Fibroblast of lung (primary cell): Measurements from ENCODE around the gene ME1.

Source experiments
- CTCF ChIP-seq, 2 donors: IDR thresholded peaks in 1 of 2; conservative IDR thresholded peaks in 1 of 2; 1 replicate in 1 of 2; 2 replicates in 1 of 2; pipeline ENCODE4 v1.5.1; 2011 to 2012; ENCODE audit warnings: low read length in 2 of 2, control low read depth in 1 of 2, inconsistent platforms in 1 of 2, low read depth in 1 of 2, mild to moderate bottlenecking in 1 of 2
- EZH2 ChIP-seq: IDR thresholded peaks from 2 replicates; pipeline ENCODE4 v1.5.1; 2012; ENCODE audit warnings: low read length, control low read depth, mild to moderate bottlenecking; ENCODE audit errors: missing control alignments

GRCh38 chr6:83226517-83226916 lies 204.3 kb downstream of the ME1 start:
- TF ChIP-seq CTCF (conservative IDR thresholded peaks at IDR 0.05 in 1 of 2, IDR thresholded peaks at IDR 0.05 in 1 of 2; ENCODE audit: low read depth in 1 of 2, low read length in 2 of 2) (no peak), EZH2 (no peak)
